HG02588 (cell line): ENCODE measurements around the gene AKR1C1.
"Not testable (repeated sequence)": the region's sequence is repeated elsewhere in the genome, so short reads cannot be mapped to it uniquely, and the experiment has no call there.

Source experiments
- ATAC-seq: cut with Tn5 transposase; IDR thresholded peaks from one replicate; pipeline ENCODE4 v1.9.1; 2021; ENCODE audit warnings: mild to moderate bottlenecking, moderate library complexity; ENCODE audit not compliant: unreplicated experiment

AKR1C1 gene

GRCh38 chr10:5013385-5013784 lies 50.2 kb downstream of the AKR1C1 start:
- ATAC-seq: no peak

- not testable (repeated sequence) for ATAC-seq
Observed at GRCh38 chr10:5014200-5014910, 51.1 kb downstream of the AKR1C1 start.

GRCh38 chr10:5014936-5015335 lies 51.7 kb downstream of the AKR1C1 start:
- ATAC-seq: no peak

GRCh38 chr10:5018134-5018533 lies 54.9 kb downstream of the AKR1C1 start:
- ATAC-seq: no peak

GRCh38 chr10:5018671-5019277 lies 55.6 kb downstream of the AKR1C1 start:
- not testable (repeated sequence) for ATAC-seq

- not testable (repeated sequence) for ATAC-seq
Observed at GRCh38 chr10:5019770-5020612, 56.8 kb downstream of the AKR1C1 start.

- ATAC-seq: not testable (repeated sequence)
Observed at GRCh38 chr10:5021624-5022290, 58.5 kb downstream of the AKR1C1 start.

GRCh38 chr10:5023177-5023805 lies 60.1 kb downstream of the AKR1C1 start:
- no peak for ATAC-seq

GRCh38 chr10:5025461-5025881 lies 62.3 kb downstream of the AKR1C1 start:
- ATAC-seq: not testable (repeated sequence)

- no peak for ATAC-seq
Observed at GRCh38 chr10:5030989-5031388, 67.8 kb downstream of the AKR1C1 start.

- ATAC-seq: not testable (repeated sequence)
Observed at GRCh38 chr10:5031588-5031987, 68.4 kb downstream of the AKR1C1 start.

- not testable (repeated sequence) for ATAC-seq
Observed at GRCh38 chr10:5032444-5032843, 69.2 kb downstream of the AKR1C1 start.
